Activated effector memory CD4-positive, alpha-beta T cell treated with Interleukin-2 at 50 U/mL for 16 hours (primary cell): Measurements from ENCODE around the gene KCNH1.

ENCODE experiments used
- DNase-seq: peaks from one replicate; pipeline ENCODE4 v3.0.0-alpha.2; 2020

KCNH1 gene

GRCh38 chr1:210855440-210855839 lies 278.5 kb downstream of the KCNH1 start:
- DNase-seq = no peak

GRCh38 chr1:210853276-210853675 lies 280.7 kb downstream of the KCNH1 start:
- no peak for DNase-seq

- no peak for DNase-seq
Measured at GRCh38 chr1:210850556-210850955, 283.4 kb downstream of the KCNH1 start.

GRCh38 chr1:210848474-210848873 lies 285.5 kb downstream of the KCNH1 start:
- DNase-seq = no peak

GRCh38 chr1:210841926-210842625 lies 291.9 kb downstream of the KCNH1 start:
- DNase-seq = no peak

GRCh38 chr1:210830034-210831028 lies 303.6 kb downstream of the KCNH1 start:
- no peak for DNase-seq

- no peak for DNase-seq
Measured at GRCh38 chr1:210828996-210829596, 304.9 kb downstream of the KCNH1 start.

- no peak for DNase-seq
Measured at GRCh38 chr1:210827481-210827880, 306.5 kb downstream of the KCNH1 start.

- DNase-seq = no peak
Measured at GRCh38 chr1:210826686-210827085, 307.3 kb downstream of the KCNH1 start.

GRCh38 chr1:210822932-210823331 lies 311.0 kb downstream of the KCNH1 start:
- no peak for DNase-seq

- no peak for DNase-seq
Measured at GRCh38 chr1:210822241-210822640, 311.7 kb downstream of the KCNH1 start.

- DNase-seq = no peak
Measured at GRCh38 chr1:210821615-210822014, 312.3 kb downstream of the KCNH1 start.

- no peak for DNase-seq
Measured at GRCh38 chr1:210819266-210819665, 314.7 kb downstream of the KCNH1 start.

GRCh38 chr1:210817385-210818275 lies 316.3 kb downstream of the KCNH1 start:
- no peak for DNase-seq

- DNase-seq = no peak
Measured at GRCh38 chr1:210815641-210816550, 318.1 kb downstream of the KCNH1 start.

- no peak for DNase-seq
Measured at GRCh38 chr1:210814382-210815123, 319.4 kb downstream of the KCNH1 start.

- DNase-seq = no peak
Measured at GRCh38 chr1:210801501-210801900, 332.4 kb downstream of the KCNH1 start.

- no peak for DNase-seq
Measured at GRCh38 chr1:210800756-210801155, 333.2 kb downstream of the KCNH1 start.

GRCh38 chr1:210800301-210800700 lies 333.6 kb downstream of the KCNH1 start:
- DNase-seq = no peak

- no peak for DNase-seq
Measured at GRCh38 chr1:210797422-210797821, 336.5 kb downstream of the KCNH1 start.

GRCh38 chr1:210796421-210796820 lies 337.5 kb downstream of the KCNH1 start:
- no peak for DNase-seq
